ENCODE measurements around the gene UCHL5. TPM values are rescaled to one million over a fixed set of nuclear protein-coding genes. Genes with fewer than 3 reads are reported as not detected.

The UCHL5 gene
- total and polyA plus RNA-seq, 2 donors (not counting 1 experiment from before 2014, with no cell fraction given), result 7.8 to 31.5 TPM

GRCh38 chr1:193016788-193017187 lies 42.4 kb downstream of the UCHL5 start:
- H3K27ac ChIP-seq (ENCODE audit: low read length in 2 of 2), result no peak overlapping the region
- no peak overlapping the region for H3K27ac Mint-ChIP-seq
- CTCF ChIA-PET, result interaction anchor here (2.0 to 9.9 kb wide), 2 partner anchors 211 to 542 kb away, joined by 6 to 201 read pairs; partner anchors contain the start of gene RGS2
- H3K4me1 Mint-ChIP-seq, result no peaks in the 10 kb centered on the region
- H3K4me3 Mint-ChIP-seq, result no peak overlapping the region
- H3K9ac ChIP-seq (ENCODE audit: low read length), result no peak overlapping the region
- H3K36me3 ChIP-seq (replicated peaks in 1 of 2; ENCODE audit: control extremely low read depth in 1 of 2, control insufficient read depth in 1 of 2, extremely low read depth in 1 of 2, insufficient read depth in 2 of 2, low read length in 1 of 2), result peaks cover 2 to 3% of the 10 kb centered on the region in 2 experiments
- ATAC-seq (ENCODE audit: low read depth) (no peak), DNase-seq (no peak)
- peaks cover 0 to 1% (median 0%) of the 10 kb centered on the region in 3 donors for H3K9me3 ChIP-seq (ENCODE audit: control extremely low read depth in 1 of 3, control insufficient read depth in 2 of 3, insufficient read depth in 1 of 3, low read length in 2 of 3)
- H3K4me1 ChIP-seq (ENCODE audit: control insufficient read depth in 2 of 2, insufficient read depth in 2 of 2, low read length in 2 of 2), result no peaks in the 10 kb centered on the region
- H3K79me2 ChIP-seq (ENCODE audit: control insufficient read depth, insufficient read depth, low read length), result no peaks in the 10 kb centered on the region
- no peak overlapping the region for H3K4me2 ChIP-seq (replicated peaks; ENCODE audit: low read depth, low read length, poor library complexity, severe bottlenecking)
- no peak overlapping the region for H3K4me3 ChIP-seq (ENCODE audit: control extremely low read depth in 1 of 5, extremely low read depth in 1 of 5, insufficient read depth in 1 of 5, low read depth in 2 of 5, low read length in 4 of 5)
- H3K9me3 Mint-ChIP-seq (ENCODE audit: insufficient read depth), result no peaks in the 10 kb centered on the region
- H2AFZ ChIP-seq (ENCODE audit: insufficient read depth, low read depth, low read length, poor library complexity, severe bottlenecking), result no peak overlapping the region
- TF ChIP-seq CTCF (IDR thresholded peaks at IDR 0.05), result no peak
- TF ChIP-seq EZH2 (IDR thresholded peaks at IDR 0.05; ENCODE audit: borderline replicate concordance, insufficient read depth, low read depth, low read length, poor library complexity, severe bottlenecking), result no peak
- H3K27me3 ChIP-seq (replicated peaks in 1 of 4; ENCODE audit: control extremely low read depth in 1 of 4, control insufficient read depth in 3 of 4, insufficient read depth in 4 of 4, low read length in 3 of 4), result no peaks in the 10 kb centered on the region
- intact Hi-C loops (cut with micrococcal nuclease), result loop anchor here (10.0 kb wide), 2 partner anchors 72 to 402 kb away; no protein-coding TSS in a partner anchor
- no peaks in the 10 kb centered on the region for H4K20me1 ChIP-seq (ENCODE audit: control insufficient read depth, insufficient read depth, low read length, poor library complexity, severe bottlenecking)
- POLR2A ChIA-PET, result no interaction called here
- H3K27me3 Mint-ChIP-seq, result no peaks in the 10 kb centered on the region

- DNase-seq, result no peak
- no peaks in the 10 kb centered on the region for H3K27me3 ChIP-seq (replicated peaks in 1 of 4; ENCODE audit: control extremely low read depth in 1 of 4, control insufficient read depth in 3 of 4, insufficient read depth in 4 of 4, low read length in 3 of 4)
- WGBS (ENCODE audit: insufficient coverage), result no CpG with 5 or more reads among the region's 2 CpGs
- no peak overlapping the region for H3K4me3 ChIP-seq (ENCODE audit: control extremely low read depth in 1 of 5, extremely low read depth in 1 of 5, insufficient read depth in 1 of 5, low read depth in 2 of 5, low read length in 4 of 5)
- ChIA-PET POLR2A (no interaction called here), CTCF (interaction anchor here (0.5 to 9.9 kb wide), 4 partner anchors 10 to 217 kb away, joined by 3 to 201 read pairs (median 4); partner anchors contain the start of gene RGS2)
- H3K9me3 Mint-ChIP-seq (ENCODE audit: insufficient read depth), result no peaks in the 10 kb centered on the region
- H3K79me2 ChIP-seq (ENCODE audit: control insufficient read depth, insufficient read depth, low read length), result no peaks in the 10 kb centered on the region
- peaks cover 0 to 1% (median 0%) of the 10 kb centered on the region in 3 donors for H3K9me3 ChIP-seq (ENCODE audit: control extremely low read depth in 1 of 3, control insufficient read depth in 2 of 3, insufficient read depth in 1 of 3, low read length in 2 of 3)
- intact Hi-C loops (cut with micrococcal nuclease), result loop anchor here (10.0 kb wide), 2 partner anchors 70 to 400 kb away; no protein-coding TSS in a partner anchor
- H4K20me1 ChIP-seq (ENCODE audit: control insufficient read depth, insufficient read depth, low read length, poor library complexity, severe bottlenecking), result no peaks in the 10 kb centered on the region
- no peaks in the 10 kb centered on the region for H3K27me3 Mint-ChIP-seq
- no peak overlapping the region for H3K27ac Mint-ChIP-seq
- H3K36me3 ChIP-seq (replicated peaks in 1 of 2; ENCODE audit: control extremely low read depth in 1 of 2, control insufficient read depth in 1 of 2, extremely low read depth in 1 of 2, insufficient read depth in 2 of 2, low read length in 1 of 2), result peaks cover 0 to 2% of the 10 kb centered on the region in 2 experiments
- no peaks in the 10 kb centered on the region for H3K4me1 Mint-ChIP-seq
- no peak overlapping the region for H2AFZ ChIP-seq (ENCODE audit: insufficient read depth, low read depth, low read length, poor library complexity, severe bottlenecking)
- no peak overlapping the region for H3K9ac ChIP-seq (ENCODE audit: low read length)
- H3K4me3 Mint-ChIP-seq, result no peak overlapping the region
- ATAC-seq (ENCODE audit: low read depth), result no peak
- H3K4me2 ChIP-seq (replicated peaks; ENCODE audit: low read depth, low read length, poor library complexity, severe bottlenecking), result no peak overlapping the region
- TF ChIP-seq EZH2 (IDR thresholded peaks at IDR 0.05; ENCODE audit: borderline replicate concordance, insufficient read depth, low read depth, low read length, poor library complexity, severe bottlenecking) (no peak), CTCF (IDR thresholded peaks at IDR 0.05) (no peak)
- H3K27ac ChIP-seq (ENCODE audit: low read length in 2 of 2), result no peak overlapping the region
- no peaks in the 10 kb centered on the region for H3K4me1 ChIP-seq (ENCODE audit: control insufficient read depth in 2 of 2, insufficient read depth in 2 of 2, low read length in 2 of 2)
Observed at GRCh38 chr1:193014400-193014799, 44.8 kb downstream of the UCHL5 start.
